IMR-90 (cell line): ENCODE results near the gene CCDC134.

Experiments
- CEBPB ChIP-seq: IDR thresholded peaks from 2 replicates; pipeline ENCODE4 v1.6.1; 2012; ENCODE audit warnings: low read depth, low read length, improper control_type of control experiment
- CTCF ChIP-seq: conservative IDR thresholded peaks from 2 replicates; pipeline ENCODE4 v1.5.1; 2012; ENCODE audit warnings: mild to moderate bottlenecking, low read depth, low read length, improper control_type of control experiment
- FOS ChIP-seq: fragments of 150-350 bp; IDR thresholded peaks from 2 replicates; pipeline ENCODE4 v1.6.1; 2016; ENCODE audit warnings: low read depth, low read length
- MXI1 ChIP-seq: IDR thresholded peaks from 2 replicates; pipeline ENCODE4 v1.6.1; 2012; ENCODE audit warnings: low read depth, mild to moderate bottlenecking, low read length, moderate library complexity, borderline replicate concordance
- NFE2L2 ChIP-seq: fragments of 150-350 bp; IDR thresholded peaks from 2 replicates; pipeline ENCODE4 v1.6.1; 2016; ENCODE audit warnings: low read depth, mild to moderate bottlenecking, low read length
- POLR2A ChIP-seq: IDR thresholded peaks from 2 replicates; pipeline ENCODE4 v1.6.1; 2012; ENCODE audit warnings: mild to moderate bottlenecking, low read depth, low read length
- RAD21 ChIP-seq: IDR thresholded peaks from 2 replicates; pipeline ENCODE4 v1.6.1; 2012; ENCODE audit warnings: low read length, improper control_type of control experiment
- RCOR1 ChIP-seq: IDR thresholded peaks from 2 replicates; pipeline ENCODE4 v1.6.1; 2012; ENCODE audit warnings: mild to moderate bottlenecking, low read length, improper control_type of control experiment; ENCODE audit not compliant: insufficient replicate concordance
- RFX5 ChIP-seq: IDR thresholded peaks from 2 replicates; pipeline ENCODE4 v1.8.0; 2012; ENCODE audit warnings: low read depth, mild to moderate bottlenecking, low read length, moderate library complexity
- SMC3 ChIP-seq: fragments of 150-350 bp; IDR thresholded peaks from 2 replicates; pipeline ENCODE4 v1.6.1; 2016; ENCODE audit warnings: low read depth, mild to moderate bottlenecking, antibody characterized with exemption, low read length, moderate library complexity
- USF2 ChIP-seq: fragments of 150-350 bp; IDR thresholded peaks from 2 replicates; pipeline ENCODE4 v1.6.1; 2017; ENCODE audit warnings: mild to moderate bottlenecking, antibody characterized with exemption, low read length, low read depth
- TF ChIP-seq, protein P1 (sequence below): fragments of 150-350 bp; IDR thresholded peaks from 2 replicates; pipeline ENCODE4 v1.6.1; 2016; ENCODE audit warnings: low read depth, mild to moderate bottlenecking, low read length, moderate library complexity, borderline replicate concordance

DNA sequence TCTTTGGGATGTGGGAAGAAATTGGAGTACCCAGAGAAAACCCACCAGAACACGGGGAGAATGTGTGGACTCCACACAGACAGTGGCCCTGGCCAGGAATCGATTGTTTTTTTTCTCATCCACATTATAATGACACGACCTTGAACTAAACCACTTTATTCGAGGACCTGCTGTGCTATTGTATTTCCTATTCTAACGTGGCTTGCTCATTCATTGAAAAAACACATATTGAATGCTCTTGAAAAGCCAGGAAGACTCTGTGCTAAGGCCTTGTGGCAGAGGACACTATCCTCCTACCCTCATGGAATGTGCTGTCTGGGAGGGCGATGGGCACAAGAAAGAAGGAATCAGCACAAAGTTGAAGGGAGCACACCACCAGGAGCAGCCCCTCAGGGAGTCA is 23.3 kb downstream of the CCDC134 start:
- TF ChIP-seq CTCF (no peak), RAD21 (no peak), POLR2A (no peak), NFE2L2 (no peak), FOS (no peak), RFX5 (no peak), MXI1 (no peak), CEBPB (no peak), USF2 (no peak), RCOR1 (no peak), SMC3 (no peak)
- TF ChIP-seq, protein P1, sequence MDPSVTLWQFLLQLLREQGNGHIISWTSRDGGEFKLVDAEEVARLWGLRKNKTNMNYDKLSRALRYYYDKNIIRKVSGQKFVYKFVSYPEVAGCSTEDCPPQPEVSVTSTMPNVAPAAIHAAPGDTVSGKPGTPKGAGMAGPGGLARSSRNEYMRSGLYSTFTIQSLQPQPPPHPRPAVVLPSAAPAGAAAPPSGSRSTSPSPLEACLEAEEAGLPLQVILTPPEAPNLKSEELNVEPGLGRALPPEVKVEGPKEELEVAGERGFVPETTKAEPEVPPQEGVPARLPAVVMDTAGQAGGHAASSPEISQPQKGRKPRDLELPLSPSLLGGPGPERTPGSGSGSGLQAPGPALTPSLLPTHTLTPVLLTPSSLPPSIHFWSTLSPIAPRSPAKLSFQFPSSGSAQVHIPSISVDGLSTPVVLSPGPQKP: no peak
